ENCODE results near the gene CRCP. TPM values are rescaled to one million over a fixed set of nuclear protein-coding genes. Genes with fewer than 3 reads are reported as not detected.
A peak's percentile ranks its signal among the peaks of the same experiment; 100 is the strongest.
"Not testable (repeated sequence)": the region's sequence is repeated elsewhere in the genome, so short reads cannot be mapped to it uniquely, and the experiment has no call there.

CRCP gene
- total RNA-seq = 22.5 TPM
- long read RNA-seq, transcript CRCP-203 (6 exons, 3,009 nt) = major isoform, 5 of 11 reads
- long read RNA-seq, partial matches to known transcripts = 1 of 11 reads
- long read RNA-seq, other reads (novel, unspliced or antisense) = 5 of 11 reads

GRCh38 chr7:66114743-66115649, at the start of gene CRCP:
Gene CRCP (plus strand): TSS chr7:66114847. CDS start chr7:66114963, 116 bp downstream.
- intact Hi-C loops (cut with micrococcal nuclease) = no loop called here
- DNase-seq (peak; percentile 90), ATAC-seq (peak; percentile 96)

- intact Hi-C loops (cut with micrococcal nuclease) = no loop called here
- ATAC-seq = no peak
Measured at GRCh38 chr7:66069732-66070131, 44.9 kb upstream of the CRCP start.

DNA sequence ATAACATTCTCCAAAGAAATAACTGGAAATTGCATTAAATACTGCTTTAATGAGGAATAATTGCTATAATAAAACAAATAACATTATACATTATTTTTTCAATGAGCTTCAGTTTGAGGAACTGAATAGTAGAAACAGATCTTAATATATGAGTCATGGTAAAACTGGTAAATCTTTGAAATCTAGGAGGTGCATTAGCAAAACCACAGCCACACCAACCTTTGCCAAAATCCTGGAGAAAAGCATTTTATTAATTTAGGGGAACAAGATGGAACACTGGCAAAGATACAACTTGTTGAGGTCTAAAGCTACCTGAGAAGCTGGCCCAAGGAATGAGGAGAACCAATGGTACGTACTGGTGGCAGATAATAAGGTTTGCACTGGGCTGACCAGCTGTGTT, 44.4 kb upstream of the CRCP start:
- ATAC-seq = no peak
- intact Hi-C loops (cut with micrococcal nuclease) = no loop called here
- DNase-seq = no peak

More at GRCh38 chr7:66069732-66070131, 44.9 kb upstream of the CRCP start:
- DNase-seq = no peak

GRCh38 chr7:66072208-66072607, 42.4 kb upstream of the CRCP start:
- DNase-seq; ATAC-seq; intact Hi-C loops (cut with micrococcal nuclease): not testable (repeated sequence)

DNA sequence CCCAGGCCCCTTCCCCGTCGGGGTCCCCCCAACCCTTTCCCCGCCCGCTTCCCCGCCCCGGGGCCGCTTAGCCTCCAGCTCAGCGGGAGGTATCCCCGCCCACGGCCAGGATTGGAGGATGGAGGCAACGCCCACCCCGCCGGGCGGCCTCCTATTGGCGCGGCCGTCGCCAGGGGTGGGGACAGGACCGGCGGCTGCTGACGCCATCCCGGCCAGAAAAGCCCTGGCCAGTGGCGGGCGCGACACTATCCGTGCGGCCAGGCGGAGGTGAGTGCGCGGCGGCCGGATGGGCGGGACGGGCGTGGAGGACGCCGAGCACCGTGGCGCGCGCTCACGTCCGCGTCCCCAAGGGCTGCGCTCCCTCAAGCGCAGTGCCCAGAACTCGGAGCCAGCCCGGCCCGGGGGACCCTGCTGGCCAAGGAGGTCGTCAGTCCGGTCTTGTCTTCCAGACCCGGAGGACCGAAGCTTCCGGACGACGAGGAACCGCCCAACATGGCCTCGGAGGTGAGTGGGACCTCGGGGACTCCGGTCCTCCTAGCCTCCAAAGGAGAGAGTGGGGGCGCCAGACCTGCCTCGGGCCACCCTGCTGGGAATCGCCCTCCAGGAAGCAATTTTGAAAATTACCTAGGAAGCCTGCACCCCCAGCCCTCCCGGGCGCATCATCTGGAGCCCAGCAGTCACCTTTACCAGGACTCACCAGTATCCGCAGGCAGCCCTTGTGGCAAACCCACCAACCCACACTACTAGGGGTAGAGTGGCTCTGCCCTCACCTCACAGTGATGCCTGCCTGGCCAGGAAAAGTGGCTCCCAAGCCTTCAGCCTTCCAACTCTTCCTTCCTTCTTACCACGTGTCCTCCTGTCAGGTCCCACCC, 38.8 kb upstream of the CRCP start, which contains the start of gene ASL:
ASL (plus strand) TSS at position 230 of the 872 bp plus-strand sequence; CDS start at position 493, 263 bp downstream.
- intact Hi-C loops (cut with micrococcal nuclease) = no loop called here
- DNase-seq (peak; percentile 98), ATAC-seq (peak; percentile 100)

DNA sequence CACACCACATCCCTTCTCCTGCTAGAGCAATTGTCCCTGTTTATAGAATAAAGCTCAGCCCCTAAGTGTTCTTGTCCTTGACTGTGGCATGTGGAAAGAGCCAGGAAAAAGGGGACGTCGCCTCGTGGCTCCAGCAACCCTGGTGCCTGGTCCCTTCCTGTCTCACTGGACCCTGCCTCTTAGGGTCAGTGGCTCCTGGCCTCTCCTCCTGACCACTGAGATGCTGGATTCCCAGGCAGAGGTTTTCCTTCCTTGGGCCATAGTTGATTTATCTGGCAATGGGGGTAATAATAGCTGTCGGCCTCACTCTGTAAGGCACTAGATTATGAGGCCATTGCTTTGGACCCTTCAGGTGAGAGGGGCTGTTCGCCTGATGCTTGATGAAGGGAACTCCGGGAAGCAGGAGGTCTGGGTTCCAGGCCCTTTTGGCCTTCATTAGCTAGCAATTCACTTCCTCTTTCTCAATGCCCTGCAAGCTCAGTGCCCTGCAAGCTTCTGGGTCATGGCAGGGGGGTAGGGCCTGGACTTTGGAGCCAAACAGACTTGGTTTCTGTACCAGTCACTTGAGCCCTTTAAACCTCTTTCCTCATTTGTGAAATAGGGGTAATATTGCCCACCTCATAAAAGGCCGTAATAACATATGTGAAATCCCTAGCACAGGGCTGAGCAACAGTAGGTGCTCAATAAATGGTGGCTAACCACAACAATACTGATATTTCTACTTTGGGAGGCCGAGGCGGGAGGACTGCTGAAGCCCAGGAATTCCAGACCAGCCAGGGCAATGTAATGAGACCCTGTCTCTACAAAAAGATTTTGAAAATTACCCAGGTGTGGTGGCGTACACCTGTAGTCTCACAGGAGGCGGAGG, 38.0 kb upstream of the CRCP start:
- no peak for ATAC-seq
- intact Hi-C loops (cut with micrococcal nuclease) = no loop called here
- no peak for DNase-seq

- intact Hi-C loops (cut with micrococcal nuclease) = no loop called here
- DNase-seq (peak; percentile 42), ATAC-seq (no peak)
Measured at GRCh38 chr7:66078067-66078466, 36.6 kb upstream of the CRCP start.

- no peak for ATAC-seq
- intact Hi-C loops (cut with micrococcal nuclease) = no loop called here
- no peak for DNase-seq
Measured at GRCh38 chr7:66082083-66082482, 32.6 kb upstream of the CRCP start.

DNA sequence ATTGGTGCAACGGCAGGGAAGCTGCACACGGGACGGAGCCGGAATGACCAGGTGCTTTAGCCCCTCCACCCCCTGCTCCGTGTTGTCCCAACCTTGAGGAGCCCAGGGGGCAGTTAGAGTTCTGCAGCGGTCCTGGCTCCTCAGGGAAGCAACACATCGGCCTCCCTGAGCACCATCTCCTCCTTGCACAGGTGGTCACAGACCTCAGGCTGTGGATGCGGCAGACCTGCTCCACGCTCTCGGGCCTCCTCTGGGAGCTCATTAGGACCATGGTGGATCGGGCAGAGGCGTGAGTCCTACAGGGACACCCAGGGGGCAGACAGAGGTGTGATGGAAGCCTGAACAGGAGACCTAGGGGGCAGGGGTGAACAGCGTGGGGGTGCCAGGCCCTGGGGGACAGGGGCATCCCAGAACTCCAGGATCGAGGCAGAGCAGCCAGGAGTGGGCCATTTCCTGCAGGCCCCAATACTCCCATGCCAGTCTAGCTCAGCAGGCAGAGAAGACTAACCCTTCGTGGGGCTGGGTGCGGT, 31.7 kb upstream of the CRCP start:
- ATAC-seq = no peak
- intact Hi-C loops (cut with micrococcal nuclease) = no loop called here
- DNase-seq = no peak

- ATAC-seq = no peak
- no peak for DNase-seq
- intact Hi-C loops (cut with micrococcal nuclease) = no loop called here
Measured at GRCh38 chr7:66083677-66084076, 31.0 kb upstream of the CRCP start.

GRCh38 chr7:66088861-66089838, 25.5 kb upstream of the CRCP start:
- ATAC-seq (no peak), DNase-seq (no peak)
- intact Hi-C loops (cut with micrococcal nuclease) = no loop called here

DNA sequence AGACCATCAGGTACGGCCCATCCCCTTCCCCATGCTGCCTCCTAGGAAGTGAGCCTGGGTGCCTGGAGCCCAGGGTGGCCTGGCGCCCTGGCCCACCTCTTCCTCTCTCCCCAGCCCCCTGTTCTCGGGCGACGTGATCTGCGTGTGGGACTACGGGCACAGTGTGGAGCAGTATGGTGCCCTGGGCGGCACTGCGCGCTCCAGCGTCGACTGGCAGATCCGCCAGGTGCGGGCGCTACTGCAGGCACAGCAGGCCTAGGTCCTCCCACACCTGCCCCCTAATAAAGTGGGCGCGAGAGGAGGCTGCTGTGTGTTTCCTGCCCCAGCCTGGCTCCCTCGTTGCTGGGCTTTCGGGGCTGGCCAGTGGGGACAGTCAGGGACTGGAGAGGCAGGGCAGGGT, 22.0 kb upstream of the CRCP start:
- intact Hi-C loops (cut with micrococcal nuclease) = no loop called here
- DNase-seq (no peak), ATAC-seq (no peak)

DNA sequence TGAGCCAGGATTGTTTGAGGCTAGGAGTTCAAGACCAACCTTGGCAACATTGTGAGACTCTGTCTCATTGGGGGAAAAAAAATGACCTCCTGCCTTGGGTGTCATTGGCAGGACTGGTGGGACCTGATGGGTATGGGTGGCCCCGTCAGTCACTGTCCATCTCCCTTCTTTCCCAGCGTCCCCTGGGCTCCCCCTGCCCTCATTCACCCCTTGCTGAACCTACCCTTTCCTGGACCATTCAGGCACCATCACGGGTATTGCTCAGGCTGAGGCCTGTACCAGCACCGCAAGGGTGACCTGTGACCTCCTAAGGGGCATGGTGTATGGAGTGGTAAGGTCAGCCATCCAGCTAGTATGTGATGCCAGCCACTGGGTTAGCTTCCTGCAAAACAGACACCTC, 19.6 kb upstream of the CRCP start:
- ATAC-seq (no peak), DNase-seq (no peak)
- intact Hi-C loops (cut with micrococcal nuclease) = no loop called here

- DNase-seq (no peak), ATAC-seq (peak; percentile 51)
- intact Hi-C loops (cut with micrococcal nuclease) = no loop called here
Measured at GRCh38 chr7:66099232-66099550, 15.5 kb upstream of the CRCP start.

DNA sequence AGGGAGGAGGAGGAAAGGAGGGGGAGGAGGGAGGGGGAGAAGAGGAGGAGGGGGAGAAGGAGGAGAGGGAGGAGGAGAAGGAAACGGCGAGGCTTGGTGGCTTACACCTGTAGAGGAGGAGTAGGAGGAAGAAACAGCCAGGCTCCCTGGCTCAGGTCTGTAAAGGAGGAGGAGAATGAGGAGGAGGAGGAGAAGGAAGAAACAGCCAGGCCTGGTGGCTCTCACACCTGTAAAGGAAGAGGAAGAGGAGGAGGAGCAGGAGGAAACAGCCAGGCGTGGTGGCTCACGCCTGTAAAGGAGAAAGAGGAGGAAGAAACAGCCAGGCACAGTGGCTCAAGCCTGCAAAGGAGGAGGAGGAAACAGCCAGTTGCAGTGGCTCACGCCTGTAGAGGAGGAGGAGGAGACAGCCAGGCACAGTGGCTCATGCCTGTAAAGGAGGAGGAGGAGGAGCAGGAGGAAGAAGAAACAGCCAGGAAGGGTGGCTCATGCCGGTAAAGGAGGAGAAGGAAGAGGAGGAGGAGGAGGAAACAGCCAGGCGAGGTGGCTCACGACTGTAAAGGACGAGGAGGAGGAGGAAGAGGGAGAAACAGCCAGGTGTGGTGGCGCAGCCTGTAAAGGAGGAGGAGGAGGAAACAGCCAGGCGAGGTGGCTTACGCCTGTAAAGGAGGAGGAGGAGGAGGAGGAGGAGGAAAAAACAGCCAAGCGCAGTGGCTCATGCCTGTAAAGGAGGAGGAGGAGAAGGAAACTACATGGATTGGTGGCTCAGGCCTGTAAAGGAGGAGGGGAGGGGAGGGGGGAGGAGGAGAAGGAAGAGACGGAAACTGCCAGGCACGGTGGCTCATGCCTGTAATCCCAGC, 14.9 kb upstream of the CRCP start:
- intact Hi-C loops (cut with micrococcal nuclease) = no loop called here
- DNase-seq (peak; percentile 52), ATAC-seq (peak; percentile 96)

DNA sequence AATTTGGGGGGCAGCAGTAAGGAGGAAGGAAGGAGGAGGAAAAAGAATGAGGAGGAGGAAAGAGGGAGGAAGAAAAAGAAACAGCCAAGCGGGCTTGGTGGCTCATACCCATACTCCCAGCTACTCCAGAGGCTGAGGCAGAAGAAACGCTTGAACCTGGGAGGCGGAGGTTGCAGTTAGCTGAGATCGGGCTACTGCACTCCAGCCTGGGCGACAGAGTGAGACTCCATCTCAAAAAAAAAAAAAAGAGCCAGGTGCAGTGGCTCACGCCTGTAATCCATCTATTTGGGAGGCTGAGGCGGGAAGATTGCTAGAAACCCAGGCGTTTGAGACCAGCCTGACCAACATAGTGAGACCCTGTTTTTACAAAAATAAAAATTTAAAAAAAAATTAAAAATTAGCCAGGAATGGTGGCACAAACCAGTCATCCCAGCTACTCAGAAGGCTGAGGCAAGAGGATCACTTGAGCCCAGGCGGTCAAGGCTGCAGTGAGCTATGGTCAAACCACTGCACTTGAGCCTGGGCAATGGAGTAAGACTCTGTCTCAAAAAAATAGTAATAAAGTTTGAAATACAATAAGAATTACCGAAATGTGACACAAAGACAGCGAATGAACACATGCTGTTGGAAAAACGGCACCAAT, 14.1 kb upstream of the CRCP start:
- intact Hi-C loops (cut with micrococcal nuclease) = no loop called here
- DNase-seq = no peak
- no peak for ATAC-seq

All from left ventricle myocardium superior (tissue), 1 donor.